ENCODE measurements around the gene LRRC7.

Gene LRRC7

GRCh38 chr1:69766431-69767180, 198.9 kb downstream of the LRRC7 start:
- no peak for DNase-seq (ENCODE audit: low read depth in 2 of 2)

- no peak for DNase-seq (ENCODE audit: low read depth in 2 of 2)
Observed at GRCh38 chr1:69776555-69776954, 208.8 kb downstream of the LRRC7 start.

- no peak for DNase-seq (ENCODE audit: low read depth in 2 of 2)
Observed at GRCh38 chr1:69777423-69777822, 209.7 kb downstream of the LRRC7 start.

- no peak for DNase-seq (ENCODE audit: low read depth in 2 of 2)
Observed at GRCh38 chr1:69777971-69778370, 210.2 kb downstream of the LRRC7 start.

GRCh38 chr1:69787151-69787550, 219.4 kb downstream of the LRRC7 start:
- no peak for DNase-seq (ENCODE audit: low read depth in 2 of 2)

GRCh38 chr1:69791311-69791710, 223.6 kb downstream of the LRRC7 start:
- DNase-seq (ENCODE audit: low read depth in 2 of 2) = no peak

- no peak for DNase-seq (ENCODE audit: low read depth in 2 of 2)
Observed at GRCh38 chr1:69794831-69795230, 227.1 kb downstream of the LRRC7 start.

GRCh38 chr1:69814926-69815325, 247.2 kb downstream of the LRRC7 start:
- no peak for DNase-seq (ENCODE audit: low read depth in 2 of 2)

GRCh38 chr1:69824932-69825331, 257.2 kb downstream of the LRRC7 start:
- no peak for DNase-seq (ENCODE audit: low read depth in 2 of 2)

GRCh38 chr1:69827732-69828131, 260.0 kb downstream of the LRRC7 start:
- no peak for DNase-seq (ENCODE audit: low read depth in 2 of 2)

GRCh38 chr1:69833536-69833935, 265.8 kb downstream of the LRRC7 start:
- no peak for DNase-seq (ENCODE audit: low read depth in 2 of 2)

GRCh38 chr1:69834336-69834735, 266.6 kb downstream of the LRRC7 start:
- no peak for DNase-seq (ENCODE audit: low read depth in 2 of 2)

GRCh38 chr1:69835955-69836354, 268.2 kb downstream of the LRRC7 start:
- DNase-seq (ENCODE audit: low read depth in 2 of 2) = no peak

GRCh38 chr1:69836971-69837636, 269.4 kb downstream of the LRRC7 start:
- no peak for DNase-seq (ENCODE audit: low read depth in 2 of 2)

GRCh38 chr1:69842326-69842725, 274.6 kb downstream of the LRRC7 start:
- DNase-seq (ENCODE audit: low read depth in 2 of 2) = no peak

- DNase-seq (ENCODE audit: low read depth in 2 of 2) = no peak
Observed at GRCh38 chr1:69845655-69846054, 277.9 kb downstream of the LRRC7 start.

- no peak for DNase-seq (ENCODE audit: low read depth in 2 of 2)
Observed at GRCh38 chr1:69846267-69846666, 278.5 kb downstream of the LRRC7 start.

- DNase-seq (ENCODE audit: low read depth in 2 of 2) = no peak
Observed at GRCh38 chr1:69847670-69848069, 279.9 kb downstream of the LRRC7 start.

GRCh38 chr1:69852151-69852550, 284.4 kb downstream of the LRRC7 start:
- DNase-seq (ENCODE audit: low read depth in 2 of 2) = no peak

- no peak for DNase-seq (ENCODE audit: low read depth in 2 of 2)
Observed at GRCh38 chr1:69852706-69853105, 285.0 kb downstream of the LRRC7 start.

GRCh38 chr1:69858534-69858933, 290.8 kb downstream of the LRRC7 start:
- DNase-seq (ENCODE audit: low read depth in 2 of 2) = no peak

- DNase-seq (ENCODE audit: low read depth in 2 of 2) = no peak
Observed at GRCh38 chr1:69861641-69862040, 293.9 kb downstream of the LRRC7 start.

- no peak for DNase-seq (ENCODE audit: low read depth in 2 of 2)
Observed at GRCh38 chr1:69862906-69863305, 295.2 kb downstream of the LRRC7 start.

GRCh38 chr1:69863704-69864103, 296.0 kb downstream of the LRRC7 start:
- no peak for DNase-seq (ENCODE audit: low read depth in 2 of 2)

Data from activated CD8-positive, alpha-beta memory T cell treated with anti-CD3 and anti-CD28 coated beads for 4 hours (primary cell).